GM23338 (cell line): ENCODE results near the gene PNLIPRP2. TPM values are rescaled to one million over a fixed set of nuclear protein-coding genes. Genes with fewer than 3 reads are reported as not detected.

ENCODE experiments used
- ATAC-seq: fragments of 200-7000 bp; cut with Tn5 transposase; 3 replicates; pipeline ENCODE4 v1.9.1; 2020
- DNase-seq: peaks from one replicate; pipeline ENCODE4 v3.0.0-alpha.2; 2015; ENCODE audit warnings: low spot score
- H2AFZ ChIP-seq: fragments of 200-600 bp; sonication (generic); 2 replicates; pipeline ENCODE4 v1.8.0; 2016; ENCODE audit warnings: antibody characterized with exemption, mild to moderate bottlenecking, moderate library complexity
- H3F3A ChIP-seq: fragments of 200-600 bp; sonication (generic); replicated peaks from 2 replicates; pipeline ENCODE4 v1.8.0; 2017; ENCODE audit warnings: antibody characterized with exemption, mixed run types, low read depth
- H3K27ac ChIP-seq: fragments of 200-600 bp; sonication (generic); 2 replicates; pipeline ENCODE4 v1.6.1; 2016; ENCODE audit warnings: low read depth
- H3K27me3 ChIP-seq: fragments of 200-600 bp; sonication (generic); 2 replicates; pipeline ENCODE4 v1.8.0; 2016; ENCODE audit warnings: mild to moderate bottlenecking, mixed run types, moderate library complexity; ENCODE audit not compliant: insufficient read depth
- H3K36me3 ChIP-seq: fragments of 200-600 bp; sonication (generic); 2 replicates; pipeline ENCODE4 v1.8.0; 2016; ENCODE audit warnings: mild to moderate bottlenecking; ENCODE audit not compliant: insufficient read depth
- H3K4me1 ChIP-seq: fragments of 200-600 bp; sonication (generic); 2 replicates; pipeline ENCODE4 v1.8.0; 2016; ENCODE audit warnings: mild to moderate bottlenecking, moderate library complexity; ENCODE audit not compliant: insufficient read depth
- H3K4me2 ChIP-seq: fragments of 200-600 bp; sonication (generic); 2 replicates; pipeline ENCODE4 v1.7.1; 2017; ENCODE audit warnings: mixed run types
- H3K4me3 ChIP-seq: fragments of 200-600 bp; sonication (generic); 2 replicates; pipeline ENCODE4 v1.6.1; 2016; ENCODE audit warnings: mixed run types
- H3K79me2 ChIP-seq: fragments of 200-600 bp; sonication (generic); replicated peaks from 2 replicates; pipeline ENCODE4 v1.8.0; 2017; ENCODE audit warnings: mild to moderate bottlenecking; ENCODE audit not compliant: insufficient read depth
- H3K9me2 ChIP-seq: fragments of 200-600 bp; sonication (generic); 2 replicates; pipeline ENCODE4 v1.8.0; 2017; ENCODE audit not compliant: insufficient read depth
- H4K20me1 ChIP-seq: fragments of 200-600 bp; sonication (generic); replicated peaks from 2 replicates; pipeline ENCODE4 v1.8.0; 2017; ENCODE audit warnings: mild to moderate bottlenecking; ENCODE audit not compliant: insufficient read depth
- H3K27ac Mint-ChIP-seq: 2 replicates; pipeline ENCODE4 v1.8.0; 2020; ENCODE audit warnings: inconsistent platforms, mild to moderate bottlenecking, moderate library complexity, mixed read lengths
- H3K27me3 Mint-ChIP-seq: 3 replicates; pipeline ENCODE4 v1.8.0; 2022; ENCODE audit warnings: low read depth, mild to moderate bottlenecking, moderate library complexity, mixed read lengths, inconsistent platforms; ENCODE audit not compliant: insufficient read depth, poor library complexity
- H3K36me3 Mint-ChIP-seq: 3 replicates; pipeline ENCODE4 v1.8.0; 2021; ENCODE audit warnings: low read depth, mild to moderate bottlenecking, inconsistent platforms, moderate library complexity, mixed read lengths
- H3K4me1 Mint-ChIP-seq: 3 replicates; pipeline ENCODE4 v1.8.0; 2020; ENCODE audit warnings: mild to moderate bottlenecking, inconsistent platforms, mixed read lengths
- H3K4me3 Mint-ChIP-seq: 3 replicates; pipeline ENCODE4 v1.8.0; 2021; ENCODE audit warnings: moderate library complexity, mild to moderate bottlenecking, inconsistent platforms, mixed read lengths
- H3K9me3 Mint-ChIP-seq: 3 replicates; pipeline ENCODE4 v1.8.0; 2020; ENCODE audit warnings: moderate library complexity, mild to moderate bottlenecking, inconsistent platforms, mixed read lengths
- CREB1 ChIP-seq: fragments of 250-450 bp; sonication (Bioruptor Pico); IDR thresholded peaks from 2 replicates; pipeline ENCODE4 v1.5.0; 2020; ENCODE audit warnings: low read depth, mild to moderate bottlenecking, moderate library complexity
- CTCF ChIP-seq, 2 experiments: fragments of 200-600 bp in 1 of 2; sonication (generic) in 1 of 2; conservative IDR thresholded peaks; 2 replicates each; pipeline versions ENCODE4 v1.5.1 to v1.6.1; 2016 to 2017; ENCODE audit warnings: antibody characterized with exemption in 2 of 2, low read depth in 2 of 2, mild to moderate bottlenecking in 2 of 2, moderate library complexity in 1 of 2
- EZH2phosphoT487 ChIP-seq: fragments of 200-600 bp; sonication (generic); IDR thresholded peaks from one replicate; pipeline ENCODE4 v1.8.1; 2018; ENCODE audit warnings: antibody characterized with exemption; ENCODE audit not compliant: unreplicated experiment
- NANOG ChIP-seq: IDR thresholded peaks from 2 replicates; pipeline ENCODE4 v1.6.1; 2016; ENCODE audit warnings: antibody characterized with exemption, borderline replicate concordance
- POLR2AphosphoS5 ChIP-seq: IDR thresholded peaks from 2 replicates; pipeline ENCODE4 v1.6.1; 2016; ENCODE audit warnings: antibody characterized with exemption, low read depth
- STAT1 ChIP-seq: IDR thresholded peaks from one replicate; pipeline ENCODE4 v1.6.1; 2016; ENCODE audit warnings: antibody characterized with exemption; ENCODE audit not compliant: unreplicated experiment
- ZNF114 ChIP-seq: fragments of 250-450 bp; sonication (Bioruptor Pico); IDR thresholded peaks from 2 replicates; pipeline ENCODE4 v1.5.0; 2020; ENCODE audit warnings: mild to moderate bottlenecking, moderate library complexity
- ZNF331 ChIP-seq: fragments of 250-450 bp; sonication (Bioruptor Pico); IDR thresholded peaks from 2 replicates; pipeline ENCODE4 v1.5.0; 2020; ENCODE audit warnings: low read depth, mild to moderate bottlenecking, moderate library complexity
- polyA plus RNA-seq: library from polyadenylated mRNA; unstranded; fragments of >200 nt; fragmentation: Nextera tagmentation; extraction: Ambion mirVana; gene quantifications from 2 replicates; pipeline ENCODE4 v1.2.1, GENCODE V29; 2016
- total RNA-seq: library from RNA; depleted of rRNA; stranded (reverse); fragments of >200 nt; shearing (Covaris generic); gene quantifications from 2 replicates; pipeline ENCODE4 v1.2.3, GENCODE V29; 2014
- TF ChIP-seq, protein P1 (sequence below): IDR thresholded peaks from one replicate; pipeline ENCODE4 v1.6.1; 2018; ENCODE audit warnings: antibody characterized with exemption; ENCODE audit not compliant: unreplicated experiment
- TF ChIP-seq, protein P2 (sequence below): IDR thresholded peaks from 2 replicates; pipeline ENCODE4 v1.6.1; 2016; ENCODE audit warnings: antibody characterized with exemption

The PNLIPRP2 gene
- total and polyA plus RNA-seq, 2 experiments from 2014 or later, result 0.24 TPM; not detected in 1

DNA sequence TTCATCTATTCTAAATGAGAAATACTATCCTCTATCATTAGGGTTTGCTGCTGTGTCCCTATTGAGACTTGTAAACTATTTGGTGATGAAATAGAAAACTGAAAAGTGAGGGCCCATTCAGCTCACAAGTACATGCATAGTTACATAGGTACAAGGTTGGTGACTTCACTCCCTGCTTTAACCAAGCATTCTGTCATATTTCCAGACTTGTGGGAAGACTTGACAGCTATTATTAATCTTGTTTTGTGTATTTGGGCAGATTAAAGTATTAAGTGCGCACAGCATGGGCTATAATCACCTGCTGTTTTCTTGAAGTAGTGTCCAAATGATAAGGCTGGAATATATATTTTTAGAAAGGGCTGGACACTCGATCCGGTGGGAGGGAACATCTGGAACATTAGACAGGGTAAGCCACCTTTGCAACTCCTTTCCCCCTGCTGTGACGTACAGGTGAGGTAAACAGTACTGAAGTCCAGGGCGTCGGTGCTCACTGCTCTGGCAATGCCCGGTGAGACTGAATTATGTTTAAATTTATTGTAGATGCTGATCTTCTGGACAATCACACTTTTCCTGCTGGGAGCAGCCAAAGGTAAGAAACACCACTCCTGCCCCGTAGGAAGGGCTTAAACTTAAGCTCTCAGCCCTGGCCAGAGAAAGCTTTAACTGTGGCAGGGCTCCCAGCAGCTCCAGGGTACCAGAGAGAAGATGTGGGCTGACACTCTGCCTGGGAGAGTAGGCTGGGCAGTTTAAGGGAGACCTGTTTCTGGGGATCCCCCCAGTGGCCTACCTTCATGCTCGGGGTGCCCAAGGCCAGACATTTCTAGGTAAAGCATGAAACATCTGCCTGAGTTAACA lies 29.9 kb upstream of the PNLIPRP2 start, which contains the start of gene PNLIPRP1:
Gene PNLIPRP1, plus strand, starts transcription at position 370 of the 855 bp plus-strand sequence. Its CDS starts 171 bp downstream, at position 541.
- no peaks in the 10 kb centered on the region; the same call in none of the 2 replicates for H3K9me2 ChIP-seq
- no peaks in the 10 kb centered on the region for H3F3A ChIP-seq
- no peaks in the 10 kb centered on the region for H3K36me3 Mint-ChIP-seq
- H4K20me1 ChIP-seq, result no peaks in the 10 kb centered on the region
- H2AFZ ChIP-seq, result no peak within 1 kb of the TSS
- no peak for ATAC-seq
- H3K27ac Mint-ChIP-seq, result no peak within 1 kb of the TSS
- no peak within 1 kb of the TSS for H3K4me3 ChIP-seq
- DNase-seq, result no peak
- H3K27me3 Mint-ChIP-seq, result peaks cover 2% of the 10 kb centered on the region
- no peaks in the 10 kb centered on the region for H3K79me2 ChIP-seq
- H3K27ac ChIP-seq, result no peak within 1 kb of the TSS
- TF ChIP-seq, protein P1, sequence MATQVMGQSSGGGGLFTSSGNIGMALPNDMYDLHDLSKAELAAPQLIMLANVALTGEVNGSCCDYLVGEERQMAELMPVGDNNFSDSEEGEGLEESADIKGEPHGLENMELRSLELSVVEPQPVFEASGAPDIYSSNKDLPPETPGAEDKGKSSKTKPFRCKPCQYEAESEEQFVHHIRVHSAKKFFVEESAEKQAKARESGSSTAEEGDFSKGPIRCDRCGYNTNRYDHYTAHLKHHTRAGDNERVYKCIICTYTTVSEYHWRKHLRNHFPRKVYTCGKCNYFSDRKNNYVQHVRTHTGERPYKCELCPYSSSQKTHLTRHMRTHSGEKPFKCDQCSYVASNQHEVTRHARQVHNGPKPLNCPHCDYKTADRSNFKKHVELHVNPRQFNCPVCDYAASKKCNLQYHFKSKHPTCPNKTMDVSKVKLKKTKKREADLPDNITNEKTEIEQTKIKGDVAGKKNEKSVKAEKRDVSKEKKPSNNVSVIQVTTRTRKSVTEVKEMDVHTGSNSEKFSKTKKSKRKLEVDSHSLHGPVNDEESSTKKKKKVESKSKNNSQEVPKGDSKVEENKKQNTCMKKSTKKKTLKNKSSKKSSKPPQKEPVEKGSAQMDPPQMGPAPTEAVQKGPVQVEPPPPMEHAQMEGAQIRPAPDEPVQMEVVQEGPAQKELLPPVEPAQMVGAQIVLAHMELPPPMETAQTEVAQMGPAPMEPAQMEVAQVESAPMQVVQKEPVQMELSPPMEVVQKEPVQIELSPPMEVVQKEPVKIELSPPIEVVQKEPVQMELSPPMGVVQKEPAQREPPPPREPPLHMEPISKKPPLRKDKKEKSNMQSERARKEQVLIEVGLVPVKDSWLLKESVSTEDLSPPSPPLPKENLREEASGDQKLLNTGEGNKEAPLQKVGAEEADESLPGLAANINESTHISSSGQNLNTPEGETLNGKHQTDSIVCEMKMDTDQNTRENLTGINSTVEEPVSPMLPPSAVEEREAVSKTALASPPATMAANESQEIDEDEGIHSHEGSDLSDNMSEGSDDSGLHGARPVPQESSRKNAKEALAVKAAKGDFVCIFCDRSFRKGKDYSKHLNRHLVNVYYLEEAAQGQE, result no peak
- TF ChIP-seq NANOG (no peak), POLR2AphosphoS5 (no peak), STAT1 (no peak), CREB1 (no peak)
- TF ChIP-seq, protein P2, sequence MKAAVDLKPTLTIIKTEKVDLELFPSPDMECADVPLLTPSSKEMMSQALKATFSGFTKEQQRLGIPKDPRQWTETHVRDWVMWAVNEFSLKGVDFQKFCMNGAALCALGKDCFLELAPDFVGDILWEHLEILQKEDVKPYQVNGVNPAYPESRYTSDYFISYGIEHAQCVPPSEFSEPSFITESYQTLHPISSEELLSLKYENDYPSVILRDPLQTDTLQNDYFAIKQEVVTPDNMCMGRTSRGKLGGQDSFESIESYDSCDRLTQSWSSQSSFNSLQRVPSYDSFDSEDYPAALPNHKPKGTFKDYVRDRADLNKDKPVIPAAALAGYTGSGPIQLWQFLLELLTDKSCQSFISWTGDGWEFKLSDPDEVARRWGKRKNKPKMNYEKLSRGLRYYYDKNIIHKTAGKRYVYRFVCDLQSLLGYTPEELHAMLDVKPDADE, result no peak
- H3K27me3 ChIP-seq, result no peaks in the 10 kb centered on the region
- H3K36me3 ChIP-seq, result no peaks in the 10 kb centered on the region
- H3K4me2 ChIP-seq, result no peak within 1 kb of the TSS
- no peaks in the 10 kb centered on the region for H3K4me1 ChIP-seq
- H3K9me3 Mint-ChIP-seq, result no peaks in the 10 kb centered on the region
- H3K4me3 Mint-ChIP-seq, result no peak within 1 kb of the TSS
- no peaks in the 10 kb centered on the region for H3K4me1 Mint-ChIP-seq

GRCh38 chr10:116593139-116593740 lies 27.5 kb upstream of the PNLIPRP2 start:
- H3K4me1 Mint-ChIP-seq, result peaks cover 4% of the 10 kb centered on the region; the same call in 2 of the 3 replicates
- Histone ChIP-seq H3K79me2 (no peaks in the 10 kb centered on the region), H4K20me1 (no peaks in the 10 kb centered on the region), H3K4me2 (no peak overlapping the region), H3F3A (no peaks in the 10 kb centered on the region), H2AFZ (no peak overlapping the region), H3K27me3 (no peaks in the 10 kb centered on the region), H3K4me1 (no peaks in the 10 kb centered on the region), H3K9me2 (no peaks in the 10 kb centered on the region; the same call in 1 of the 2 replicates), H3K36me3 (no peaks in the 10 kb centered on the region), H3K27ac (no peak overlapping the region), H3K4me3 (no peak overlapping the region)
- no peak for DNase-seq
- no peaks in the 10 kb centered on the region for H3K9me3 Mint-ChIP-seq
- H3K27ac Mint-ChIP-seq, result no peak overlapping the region
- H3K4me3 Mint-ChIP-seq, result no peak overlapping the region
- peaks cover 4% of the 10 kb centered on the region for H3K27me3 Mint-ChIP-seq
- ATAC-seq, result no peak
- no peaks in the 10 kb centered on the region for H3K36me3 Mint-ChIP-seq
- TF ChIP-seq CTCF (conservative IDR thresholded peaks at IDR 0.05; ENCODE audit: low read depth in 2 of 2) (no peak), ZNF331 (CRISPR knock-in tag) (no peak), ZNF114 (CRISPR knock-in tag) (no peak), NANOG (no peak), EZH2phosphoT487 (no peak), STAT1 (no peak)
- TF ChIP-seq, protein P2, result no peak
